Ovary (tissue), 3 donors: Measurements from ENCODE around the gene IGF1.

Experiments
- CTCF ChIP-seq, 3 donors: fragments of 450-650 bp in 2 of 3; fragments of 200-600 bp in 1 of 3; IDR thresholded peaks; one replicate each; pipeline versions ENCODE4 v1.5.1 to v1.8.0; 2016 to 2022; ENCODE audit warnings: antibody characterized with exemption in 3 of 3, mild to moderate bottlenecking in 1 of 3
- POLR2A ChIP-seq: fragments of 450-650 bp; IDR thresholded peaks from one replicate; pipeline ENCODE4 v1.6.1; 2017; ENCODE audit warnings: antibody characterized with exemption, mild to moderate bottlenecking, moderate library complexity
- donor health status: DM: no; HTN: no; CAD: no.

GRCh38 chr12:102419094-102419764 is 61.1 kb downstream of the IGF1 start:
- no peak for TF ChIP-seq CTCF (IDR thresholded peaks at IDR 0.05)
- TF ChIP-seq POLR2A = no peak
